Adrenal gland (tissue), 12 donors: Measurements from ENCODE around the gene ZNF148. TPM values are rescaled to one million over a fixed set of nuclear protein-coding genes. Genes with fewer than 3 reads are reported as not detected.

Experiments used
- DNase-seq, 7 donors: peaks; one replicate each; pipeline ENCODE4 v3.0.0-alpha.2; 2019 to 2020
- H3K27ac ChIP-seq, 5 donors: fragments of 200-600 bp; sonication (generic) in 4 of 5; 1 replicate in 3 of 5; 2 replicates in 2 of 5; pipeline versions ENCODE4 v1.5.1 to v1.8.0; 2016 to 2020; ENCODE audit warnings: mild to moderate bottlenecking in 1 of 5
- H3K27me3 ChIP-seq: fragments of 200-600 bp; 2 replicates; pipeline ENCODE4 v1.8.0; 2021
- H3K36me3 ChIP-seq, 2 donors: fragments of 200-600 bp; replicated peaks in 1 of 2; 1 replicate in 1 of 2; 2 replicates in 1 of 2; pipeline versions ENCODE4 v1.5.1 to v1.8.0; 2018 to 2022
- H3K4me1 ChIP-seq, 2 donors: fragments of 200-600 bp; replicated peaks in 1 of 2; 1 replicate in 1 of 2; 2 replicates in 1 of 2; pipeline versions ENCODE4 v1.5.1 to v1.8.0; 2018 to 2021
- H3K4me3 ChIP-seq, 4 donors: fragments of 200-600 bp; sonication (generic) in 3 of 4; one replicate each; pipeline ENCODE4 v1.5.1; 2016 to 2018
- H3K9me3 ChIP-seq, 3 donors: fragments of 200-600 bp; sonication (generic) in 1 of 3; replicated peaks in 1 of 3; 1 replicate in 2 of 3; 2 replicates in 1 of 3; pipeline versions ENCODE4 v1.5.1 to v1.8.0; 2016 to 2021
- POLR2A ChIP-seq, 2 donors: fragments of 450-650 bp; IDR thresholded peaks; one replicate each; pipeline ENCODE4 v1.6.1; 2017; ENCODE audit warnings: antibody characterized with exemption in 2 of 2, mild to moderate bottlenecking in 2 of 2, moderate library complexity in 1 of 2
- WGBS, 4 donors: extraction: QIAGEN DNeasy Blood & Tissue Kit in 2 of 4; methylation state at CpG; one replicate each; pipeline versions ENCODE4 v1.1.5 to v1.1.7; 2013 to 2017; 5-methylcytosine and 5-hydroxymethylcytosine counted together
- intact Hi-C, 2 donors: fragments of 100-400 bp; cut with DNase I; formaldehyde crosslinking; loops; one replicate each; pipeline versions ENCODE4 v1.14.1 to v1.15.0; 2022 to 2023
- polyA plus RNA-seq, 3 donors: library from polyadenylated mRNA; stranded (reverse); fragments of 200-250 nt in 2 of 3; fragments of 350-450 nt in 1 of 3; fragmentation: Illumina TruSeq in 1 of 3; extraction: RNeasy Lipid Tissue Mini Kit (QIAGEN cat#74804) in 1 of 3; gene quantifications; one replicate each; pipeline ENCODE4 v1.2.3, GENCODE V29; 2013 to 2014
- total RNA-seq, 9 donors: library from RNA; depleted of rRNA in 4 of 9; stranded (reverse); fragments of >200 nt in 4 of 9; fragments of 120-200 nt in 1 of 9; fragmentation: NEBNext Ultra II Directional in 1 of 9; extraction: Animal tissue kit (Norgen Biotek cat#: 25700) in 1 of 9; gene quantifications; one replicate each; pipeline versions ENCODE4 v1.1.0 to v1.2.4, GENCODE V29; 2013 to 2023
- TF ChIP-seq, protein P1 (sequence below), 6 experiments: fragments of 450-650 bp in 4 of 6; fragments of 200-600 bp in 2 of 6; sonication (generic) in 1 of 6; IDR thresholded peaks; 1 replicate in 5 of 6; 2 replicates in 1 of 6; pipeline versions ENCODE4 v1.5.1 to v1.8.0; 2016 to 2021; ENCODE audit warnings: antibody characterized with exemption in 6 of 6, mild to moderate bottlenecking in 2 of 6, moderate library complexity in 1 of 6
- donor health status: healthy with polysubstance abuse.
- donor health status: Bipolar disorder and iron deficiency.
- donor health status: DM: yes; HTN: yes; CAD: no.
- donor health status: DM: no; HTN: no; CAD: no.
- donor health status: DM: no; HTN: no; CAD: no.
- donor health status: DM: yes; HTN: yes; CAD: no.

Gene ZNF148
- total and polyA plus RNA-seq, 12 donors: 3.0 to 58.2 (median 30.9) TPM

GRCh38 chr3:125206934-125207333 lies 168.2 kb downstream of the ZNF148 start:
- Histone ChIP-seq H3K27me3 (no peaks in the 10 kb centered on the region), H3K4me1 (no peaks in the 10 kb centered on the region), H3K4me3 (no peak overlapping the region), H3K36me3 (no peaks in the 10 kb centered on the region), H3K27ac (no peak overlapping the region), H3K9me3 (no peaks in the 10 kb centered on the region)
- TF ChIP-seq, protein P1, sequence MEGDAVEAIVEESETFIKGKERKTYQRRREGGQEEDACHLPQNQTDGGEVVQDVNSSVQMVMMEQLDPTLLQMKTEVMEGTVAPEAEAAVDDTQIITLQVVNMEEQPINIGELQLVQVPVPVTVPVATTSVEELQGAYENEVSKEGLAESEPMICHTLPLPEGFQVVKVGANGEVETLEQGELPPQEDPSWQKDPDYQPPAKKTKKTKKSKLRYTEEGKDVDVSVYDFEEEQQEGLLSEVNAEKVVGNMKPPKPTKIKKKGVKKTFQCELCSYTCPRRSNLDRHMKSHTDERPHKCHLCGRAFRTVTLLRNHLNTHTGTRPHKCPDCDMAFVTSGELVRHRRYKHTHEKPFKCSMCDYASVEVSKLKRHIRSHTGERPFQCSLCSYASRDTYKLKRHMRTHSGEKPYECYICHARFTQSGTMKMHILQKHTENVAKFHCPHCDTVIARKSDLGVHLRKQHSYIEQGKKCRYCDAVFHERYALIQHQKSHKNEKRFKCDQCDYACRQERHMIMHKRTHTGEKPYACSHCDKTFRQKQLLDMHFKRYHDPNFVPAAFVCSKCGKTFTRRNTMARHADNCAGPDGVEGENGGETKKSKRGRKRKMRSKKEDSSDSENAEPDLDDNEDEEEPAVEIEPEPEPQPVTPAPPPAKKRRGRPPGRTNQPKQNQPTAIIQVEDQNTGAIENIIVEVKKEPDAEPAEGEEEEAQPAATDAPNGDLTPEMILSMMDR (IDR thresholded peaks at IDR 0.05): no peak
- no peak for TF ChIP-seq POLR2A (IDR thresholded peaks at IDR 0.05)
- intact Hi-C loops: no loop called here
- 75 to 84% (median 78%) methylated on average over 6 of the region's 6 CpGs for WGBS, 4 donors
- DNase-seq: no peak

DNA sequence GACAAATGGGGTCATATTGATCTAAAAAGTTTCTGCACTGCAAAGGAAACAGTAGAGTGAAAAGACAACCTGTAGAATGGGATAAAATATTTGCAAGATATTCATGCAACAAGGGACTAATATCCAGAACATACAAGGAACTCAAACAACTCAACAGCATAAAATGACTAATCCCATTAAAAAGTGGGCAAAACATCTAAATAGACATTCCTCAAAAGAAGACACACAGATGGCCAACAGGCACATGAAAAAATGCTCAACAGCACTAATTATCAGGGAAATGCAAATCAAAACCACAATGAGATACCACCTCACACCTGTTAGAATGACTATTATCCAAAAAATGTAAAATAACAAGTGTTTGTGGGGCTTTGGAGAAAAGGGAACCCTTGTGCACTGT lies 171.4 kb downstream of the ZNF148 start:
- intact Hi-C loops: no loop called here
- H3K27me3 ChIP-seq: no peaks in the 10 kb centered on the region
- DNase-seq: no peak
- H3K4me1 ChIP-seq: no peaks in the 10 kb centered on the region
- H3K4me3 ChIP-seq: no peak overlapping the region
- H3K9me3 ChIP-seq: no peaks in the 10 kb centered on the region
- H3K36me3 ChIP-seq: no peaks in the 10 kb centered on the region
- no peak overlapping the region for H3K27ac ChIP-seq
- TF ChIP-seq, protein P1 (IDR thresholded peaks at IDR 0.05): no peak
- TF ChIP-seq POLR2A (IDR thresholded peaks at IDR 0.05): no peak

DNA sequence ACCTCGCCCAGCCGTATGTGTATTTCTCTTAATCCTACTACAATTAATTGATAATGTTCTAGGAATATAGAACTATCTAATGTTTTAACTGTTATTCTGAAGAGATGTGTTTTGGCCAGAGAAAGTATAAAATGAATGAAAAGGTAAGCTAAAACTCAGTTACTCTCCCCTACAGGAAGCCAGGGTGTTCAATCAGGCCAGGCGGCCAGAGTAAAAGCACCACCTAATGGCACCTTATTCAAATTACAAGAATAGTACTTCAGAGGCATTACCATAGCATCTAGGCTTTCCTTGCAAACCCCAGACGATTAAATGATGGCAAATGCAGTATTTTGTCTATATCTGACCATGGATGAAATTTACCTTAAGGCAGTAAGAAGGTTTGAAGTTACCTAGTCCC lies 172.9 kb downstream of the ZNF148 start:
- Histone ChIP-seq H3K4me1 (no peaks in the 10 kb centered on the region), H3K36me3 (no peaks in the 10 kb centered on the region), H3K4me3 (no peak overlapping the region), H3K27ac (no peak overlapping the region), H3K9me3 (no peaks in the 10 kb centered on the region), H3K27me3 (no peaks in the 10 kb centered on the region)
- no peak for DNase-seq
- TF ChIP-seq POLR2A (IDR thresholded peaks at IDR 0.05): no peak
- TF ChIP-seq, protein P1 (IDR thresholded peaks at IDR 0.05): no peak
- intact Hi-C loops: no loop called here
- 76 to 87% (median 82%) methylated on average over 4 of the region's 4 CpGs for WGBS, 4 donors

GRCh38 chr3:125200731-125201139 lies 174.4 kb downstream of the ZNF148 start:
- no peaks in the 10 kb centered on the region for H3K9me3 ChIP-seq
- intact Hi-C loops: no loop called here
- 85 to 91% (median 89%) methylated on average over 6 of the region's 6 CpGs for WGBS, 4 donors

More at GRCh38 chr3:125200731-125201139, 174.4 kb downstream of the ZNF148 start:
- no peaks in the 10 kb centered on the region for H3K27me3 ChIP-seq
- H3K36me3 ChIP-seq: no peaks in the 10 kb centered on the region
- TF ChIP-seq, protein P1 (IDR thresholded peaks at IDR 0.05): no peak
- TF ChIP-seq POLR2A (IDR thresholded peaks at IDR 0.05): no peak
- H3K27ac ChIP-seq: no peak overlapping the region
- H3K4me1 ChIP-seq: no peaks in the 10 kb centered on the region
- no peak for DNase-seq
- H3K4me3 ChIP-seq: no peak overlapping the region
